GM18517 (cell line): ENCODE data around the gene OCEL1.
"Not testable (repeated sequence)": the region's sequence is repeated elsewhere in the genome, so short reads cannot be mapped to it uniquely, and the experiment has no call there.

ENCODE experiments used
- ATAC-seq: cut with Tn5 transposase; IDR thresholded peaks from one replicate; pipeline ENCODE4 v1.9.1; 2021; ENCODE audit warnings: mild to moderate bottlenecking, moderate library complexity; ENCODE audit not compliant: unreplicated experiment

The OCEL1 gene, protein sequence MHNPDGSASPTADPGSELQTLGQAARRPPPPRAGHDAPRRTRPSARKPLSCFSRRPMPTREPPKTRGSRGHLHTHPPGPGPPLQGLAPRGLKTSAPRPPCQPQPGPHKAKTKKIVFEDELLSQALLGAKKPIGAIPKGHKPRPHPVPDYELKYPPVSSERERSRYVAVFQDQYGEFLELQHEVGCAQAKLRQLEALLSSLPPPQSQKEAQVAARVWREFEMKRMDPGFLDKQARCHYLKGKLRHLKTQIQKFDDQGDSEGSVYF

DNA sequence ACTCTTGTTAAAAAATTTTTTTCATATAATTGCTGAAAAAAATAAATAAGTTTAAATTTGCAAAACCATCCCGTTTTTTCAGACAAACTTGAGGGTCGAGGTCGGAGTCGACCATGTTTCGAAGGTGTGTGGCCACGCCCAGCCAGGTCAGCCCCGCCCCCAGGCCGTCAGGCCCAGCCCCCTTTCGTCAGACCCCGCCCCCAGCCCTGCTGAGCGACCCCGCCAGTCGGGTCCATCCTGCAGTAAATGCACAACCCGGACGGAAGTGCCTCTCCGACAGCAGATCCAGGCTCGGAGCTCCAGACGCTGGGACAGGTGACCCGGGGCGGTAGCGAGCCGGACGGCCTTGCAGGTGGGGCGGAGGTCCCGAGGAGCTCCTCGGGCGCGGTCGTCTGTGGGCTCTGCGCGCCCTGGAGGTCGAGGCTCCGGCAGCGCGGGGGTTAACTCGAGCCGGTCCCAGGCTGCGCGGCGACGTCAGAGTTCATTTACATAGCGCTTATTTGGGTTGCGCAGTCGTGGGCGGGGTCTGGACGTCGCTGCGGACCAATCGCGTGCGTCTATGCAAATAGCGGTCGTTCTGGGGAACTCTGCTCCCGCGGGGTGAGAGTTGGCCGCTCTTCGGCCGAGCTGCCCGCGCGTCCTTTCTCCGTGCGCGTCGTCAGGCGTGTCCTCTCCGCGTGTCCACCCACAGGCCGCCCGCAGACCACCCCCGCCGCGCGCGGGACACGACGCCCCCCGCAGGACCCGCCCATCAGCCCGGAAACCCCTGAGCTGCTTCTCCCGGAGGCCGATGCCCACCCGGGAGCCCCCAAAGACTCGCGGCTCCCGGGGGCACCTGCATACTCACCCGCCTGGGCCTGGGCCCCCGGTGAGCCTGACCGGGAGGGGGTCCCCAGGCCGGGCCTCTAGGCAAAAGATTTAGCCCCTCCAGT, at the start of gene OCEL1:
TSS of gene OCEL1 (plus strand) at position 225 of the 932 bp plus-strand sequence. CDS start at position 247, 22 bp downstream.
- ATAC-seq, result peak; percentile 84

DNA sequence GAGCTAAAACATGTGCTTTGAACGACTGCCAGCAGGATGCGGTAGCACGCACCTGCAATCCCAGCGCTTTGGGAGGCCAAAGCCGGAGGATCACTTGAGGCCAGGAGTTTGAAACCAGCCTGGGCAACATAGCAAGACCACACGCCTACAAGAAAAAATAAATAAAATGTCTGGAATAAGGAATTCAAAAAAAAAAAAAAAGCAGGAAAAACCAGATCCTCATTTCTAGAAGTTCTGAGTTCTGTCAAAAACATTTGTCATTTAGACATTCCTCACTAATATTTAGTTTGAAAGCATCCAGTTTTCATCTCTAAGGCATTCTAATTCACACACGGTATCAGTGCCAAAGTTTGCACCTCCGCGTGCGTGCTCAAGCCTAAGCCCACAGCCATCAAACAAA, 47.7 kb upstream of the OCEL1 start:
- no peak for ATAC-seq

DNA sequence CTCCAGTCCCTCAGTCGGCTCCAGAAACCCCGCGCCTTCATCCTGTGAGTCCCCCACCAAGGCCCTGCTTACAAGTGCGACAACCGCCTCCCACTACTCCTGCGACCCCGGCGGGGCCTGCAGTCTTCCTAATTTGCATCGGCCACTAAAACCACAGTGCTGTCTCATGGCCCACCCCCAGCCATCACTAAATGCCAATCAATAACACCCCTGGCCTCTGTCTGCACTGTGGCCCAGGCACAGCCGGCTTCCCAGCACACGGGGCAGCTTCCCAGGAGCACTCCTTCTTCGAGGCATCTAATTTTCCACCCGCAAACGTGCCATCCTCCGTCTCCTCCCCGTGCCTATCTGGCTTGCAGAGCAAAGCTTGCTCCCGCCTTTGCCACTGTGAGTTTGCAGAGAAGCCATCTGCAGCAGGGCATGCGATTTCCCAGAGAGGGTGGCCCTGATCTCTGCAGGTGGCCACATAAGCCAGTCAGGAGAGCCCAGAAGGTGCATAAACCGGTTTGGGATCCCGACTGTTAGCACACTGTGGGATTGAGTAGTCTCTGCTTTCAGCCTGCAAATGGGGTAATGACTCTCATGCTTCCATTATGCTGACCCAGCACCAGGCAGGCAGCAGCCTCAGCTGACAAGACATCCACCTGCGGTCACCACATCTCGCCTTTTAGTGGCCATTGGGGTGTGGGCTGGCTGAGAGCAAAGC, 44.9 kb upstream of the OCEL1 start:
- ATAC-seq, result no peak

DNA sequence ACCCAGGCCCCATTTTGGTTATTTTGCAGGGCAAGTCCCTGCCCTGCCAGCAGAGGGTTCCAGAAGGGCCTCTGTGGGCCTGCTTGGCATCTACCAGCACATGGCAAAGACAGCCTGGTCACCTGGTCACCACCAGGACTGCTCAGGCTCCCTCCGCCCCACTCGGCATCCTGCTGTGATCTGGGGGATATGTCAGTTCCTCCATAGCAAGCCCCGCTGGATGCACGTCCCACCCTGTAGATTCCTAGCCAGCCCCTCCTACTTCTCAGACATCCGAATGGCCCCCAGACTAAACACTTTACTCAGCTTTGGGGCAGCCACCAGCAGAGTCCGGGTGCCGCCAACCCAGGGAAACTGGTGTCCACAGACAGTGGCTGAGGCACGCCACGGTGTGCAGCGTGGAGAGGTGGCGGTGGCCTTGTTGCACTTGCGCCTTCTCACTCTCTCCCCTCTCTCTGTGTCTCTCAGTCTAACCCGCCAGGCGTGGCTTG, 42.7 kb upstream of the OCEL1 start:
- no peak for ATAC-seq

DNA sequence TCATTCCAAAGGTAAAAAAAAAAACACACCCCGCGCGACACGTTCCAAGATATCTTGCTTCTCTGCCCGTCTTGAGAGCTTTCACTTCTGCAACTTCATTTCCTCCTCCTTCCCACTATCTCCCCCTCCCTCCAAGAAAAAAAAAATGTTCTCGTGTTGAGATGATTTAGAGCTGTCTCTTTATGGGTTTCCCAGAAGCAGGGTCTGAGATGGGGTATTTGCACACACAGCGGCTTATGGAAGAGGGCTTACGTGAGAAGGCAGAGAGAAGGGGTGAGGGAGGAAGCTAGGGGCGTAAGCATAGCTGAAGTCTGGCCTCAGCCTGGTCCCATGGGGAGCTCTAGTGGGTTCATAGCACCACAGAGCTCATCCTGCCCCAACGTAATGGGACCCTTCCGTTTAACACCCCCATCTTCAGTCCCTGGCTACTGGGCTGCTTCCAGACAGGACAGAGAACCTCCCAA, 42.1 kb upstream of the OCEL1 start:
- ATAC-seq, result no peak

DNA sequence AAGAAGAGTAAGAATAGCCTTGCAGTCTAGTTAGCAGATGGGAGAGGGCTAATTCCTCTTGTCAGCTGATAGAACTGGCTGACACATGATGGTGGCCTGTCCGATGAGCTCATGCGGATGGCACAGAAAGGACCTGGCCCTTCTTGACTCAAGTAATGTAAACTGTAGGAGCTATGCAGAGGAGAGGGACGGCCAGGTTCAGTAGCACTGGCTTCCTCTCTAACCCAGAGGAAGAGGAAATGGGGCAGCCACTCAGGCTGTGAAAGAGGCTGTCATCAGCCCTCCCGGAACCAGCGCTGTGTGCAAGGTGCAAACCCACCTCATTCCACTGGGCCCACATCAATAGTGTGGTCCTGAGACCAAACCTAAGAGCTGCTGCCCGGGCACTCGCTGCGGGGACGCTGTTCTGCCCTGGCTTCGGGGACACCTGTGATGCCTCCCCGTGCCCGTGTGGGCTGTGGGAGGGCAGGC, 41.6 kb upstream of the OCEL1 start:
- no peak for ATAC-seq

DNA sequence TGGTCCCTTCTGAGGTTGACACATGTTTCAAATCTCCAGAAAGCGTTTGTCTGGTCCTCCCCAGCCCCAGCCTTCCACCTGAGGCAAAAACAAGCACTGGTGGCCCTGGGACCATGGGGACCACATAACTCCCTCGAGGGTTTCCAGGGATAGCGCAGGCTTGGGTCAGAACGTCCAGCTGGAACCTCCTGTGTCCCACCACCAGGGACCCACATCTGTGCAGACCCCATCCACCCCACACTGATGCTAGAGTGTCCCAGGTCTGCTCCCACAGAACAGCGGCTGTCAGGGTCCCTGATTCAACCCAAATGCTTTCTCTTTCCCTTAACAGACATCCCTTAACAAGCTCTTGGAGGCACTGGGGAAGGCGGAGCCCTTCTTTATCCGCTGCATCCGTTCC, 40.4 kb upstream of the OCEL1 start:
- no peak for ATAC-seq

DNA sequence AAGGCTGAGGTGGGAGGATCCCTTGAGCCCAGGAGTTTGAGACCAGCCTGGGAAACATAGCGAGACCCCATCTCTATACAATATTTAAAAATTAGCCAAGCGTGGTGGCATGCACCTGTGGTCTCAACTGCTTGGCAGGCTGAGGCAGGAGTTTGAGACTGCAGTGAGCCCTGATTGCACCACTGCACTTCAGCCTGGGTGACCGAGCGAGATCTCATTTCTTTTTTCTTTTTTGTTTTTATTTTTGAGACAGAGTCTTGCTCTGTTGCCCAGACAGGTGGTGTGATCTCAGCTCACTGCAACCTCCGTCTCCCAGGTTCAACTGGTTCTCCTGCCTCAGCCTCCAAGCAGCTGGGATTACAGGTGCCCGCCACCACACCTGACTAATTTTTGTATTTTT, 34.3 kb upstream of the OCEL1 start:
- not testable (repeated sequence) for ATAC-seq

DNA sequence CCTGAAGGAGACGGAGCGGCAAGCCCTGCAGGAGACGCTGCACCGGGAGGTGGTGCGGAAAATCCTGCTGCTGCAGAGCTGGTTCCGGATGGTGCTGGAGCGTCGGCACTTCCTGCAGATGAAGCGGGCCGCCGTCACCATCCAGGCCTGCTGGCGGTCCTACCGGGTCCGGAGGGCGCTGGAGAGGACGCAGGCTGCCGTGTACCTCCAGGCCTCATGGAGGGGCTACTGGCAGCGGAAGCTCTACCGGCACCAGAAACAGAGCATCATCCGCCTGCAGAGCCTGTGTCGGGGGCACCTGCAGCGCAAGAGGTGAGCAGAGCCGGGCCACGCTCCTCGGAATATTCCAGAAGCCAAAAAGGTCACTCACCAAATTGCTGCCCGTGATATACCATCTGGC, 33.3 kb upstream of the OCEL1 start:
- ATAC-seq, result no peak

DNA sequence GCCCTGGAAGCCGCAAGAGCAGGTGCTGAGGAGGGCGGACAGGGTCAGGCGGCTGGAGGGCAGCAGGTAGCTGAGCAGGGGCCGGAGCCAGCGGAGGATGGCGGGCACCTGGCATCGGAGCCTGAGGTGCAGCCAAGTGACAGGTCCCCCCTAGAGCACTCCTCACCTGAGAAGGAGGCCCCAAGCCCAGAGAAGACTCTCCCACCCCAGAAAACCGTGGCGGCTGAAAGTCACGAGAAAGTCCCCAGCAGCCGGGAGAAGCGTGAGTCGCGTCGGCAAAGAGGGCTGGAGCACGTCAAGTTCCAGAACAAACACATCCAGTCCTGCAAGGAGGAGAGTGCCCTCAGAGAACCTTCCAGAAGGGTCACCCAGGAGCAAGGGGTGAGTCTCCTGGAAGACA, 31.4 kb upstream of the OCEL1 start:
- ATAC-seq, result no peak

DNA sequence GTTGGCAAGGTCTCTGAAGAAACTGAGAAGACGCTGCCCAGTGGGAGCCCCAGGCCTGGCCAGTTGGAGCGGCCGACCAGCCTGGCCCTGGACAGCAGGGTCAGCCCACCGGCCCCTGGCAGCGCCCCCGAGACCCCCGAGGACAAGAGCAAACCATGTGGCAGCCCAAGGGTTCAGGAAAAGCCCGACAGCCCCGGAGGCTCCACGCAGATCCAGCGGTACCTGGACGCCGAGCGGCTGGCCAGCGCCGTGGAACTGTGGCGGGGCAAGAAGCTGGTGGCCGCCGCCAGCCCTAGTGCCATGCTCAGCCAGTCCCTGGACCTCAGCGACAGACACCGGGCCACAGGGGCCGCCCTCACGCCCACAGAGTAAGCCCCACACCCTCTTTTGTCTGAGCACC, 30.9 kb upstream of the OCEL1 start:
- no peak for ATAC-seq

DNA sequence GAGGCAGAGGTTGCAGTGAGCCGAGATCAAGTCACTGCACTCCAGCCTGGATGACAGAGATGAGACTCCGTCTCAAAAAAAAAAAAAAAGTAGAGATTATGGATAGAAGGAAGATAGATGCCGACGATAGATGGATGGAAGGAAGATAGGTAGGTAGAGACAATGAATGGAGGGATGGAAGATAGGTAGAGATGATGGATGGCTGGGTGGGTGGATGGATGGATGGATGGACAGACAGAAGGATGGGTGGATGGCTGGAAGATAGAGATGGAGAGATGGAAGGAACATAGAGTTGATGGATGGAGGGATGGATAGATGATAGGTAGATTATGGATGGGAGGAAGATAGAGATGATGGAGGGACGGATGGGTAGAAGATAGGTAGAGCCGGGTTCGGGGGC, 29.4 kb upstream of the OCEL1 start:
- no peak for ATAC-seq

DNA sequence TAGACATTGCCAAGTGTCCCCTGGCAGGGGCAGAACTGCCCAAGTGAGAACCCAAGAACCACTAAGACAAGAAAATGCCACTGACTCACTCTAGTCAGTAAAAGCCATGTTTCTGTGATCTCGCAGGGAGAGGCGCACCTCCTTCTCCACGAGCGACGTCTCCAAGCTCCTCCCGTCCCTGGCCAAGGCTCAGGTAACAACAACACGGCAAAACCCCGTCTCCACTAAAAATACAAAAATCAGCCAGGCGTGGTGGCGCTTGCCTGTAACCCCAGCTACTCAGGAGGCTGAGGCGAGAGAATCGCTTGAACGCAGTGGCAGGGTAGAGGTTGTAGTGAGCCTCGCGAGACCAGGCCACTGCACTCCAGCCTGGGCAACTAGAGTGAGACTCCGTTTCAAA, 28.4 kb upstream of the OCEL1 start:
- no peak for ATAC-seq

DNA sequence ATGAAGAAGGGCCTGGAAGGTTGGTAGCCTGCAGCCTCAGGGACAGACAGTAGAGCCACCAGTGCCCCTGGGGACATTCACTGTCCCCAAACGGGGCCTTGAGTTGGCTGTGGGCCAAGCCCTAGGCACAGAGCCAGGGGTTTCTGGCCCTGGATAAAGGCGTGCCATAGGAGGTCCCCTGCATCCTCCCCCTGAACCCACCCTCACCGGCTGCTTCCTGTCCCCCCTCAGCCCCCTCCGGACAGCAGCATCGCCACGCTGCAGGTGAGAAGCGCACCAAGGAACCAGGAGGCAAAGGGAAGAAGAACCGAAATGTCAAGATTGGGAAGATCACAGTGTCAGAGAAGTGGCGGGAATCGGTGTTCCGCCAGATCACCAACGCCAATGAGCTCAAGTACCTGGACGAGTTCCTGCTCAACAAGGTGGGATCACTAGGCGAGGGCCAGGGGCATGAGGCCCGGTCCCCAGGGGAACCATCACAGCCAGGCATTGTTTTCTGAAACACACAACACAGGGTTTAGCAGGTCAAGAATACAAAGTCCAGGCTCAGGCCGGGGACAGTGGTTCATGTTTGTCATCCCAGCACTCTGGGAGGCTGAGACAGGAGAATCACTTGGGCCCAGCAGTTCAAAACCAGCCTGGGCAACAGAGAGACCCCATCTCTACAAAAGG, 25.5 kb upstream of the OCEL1 start:
- no peak for ATAC-seq

DNA sequence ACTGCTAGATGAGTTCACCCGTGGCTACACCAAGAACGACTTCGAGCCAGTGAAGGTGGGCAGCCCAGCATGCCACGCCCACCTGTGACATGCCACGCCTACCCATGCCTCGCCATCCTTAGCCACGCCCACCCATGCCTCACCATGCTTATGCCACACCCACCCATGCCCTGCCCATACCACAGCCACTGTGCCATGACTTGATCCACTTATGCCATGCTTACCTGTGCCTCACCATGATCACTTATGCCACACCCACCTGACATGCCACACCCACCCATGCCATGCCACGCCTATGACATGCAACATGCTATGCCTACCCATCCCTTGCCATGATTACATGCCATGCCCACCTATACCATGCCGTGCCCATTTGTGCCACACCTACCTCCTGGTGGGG, 23.8 kb upstream of the OCEL1 start:
- ATAC-seq, result no peak

DNA sequence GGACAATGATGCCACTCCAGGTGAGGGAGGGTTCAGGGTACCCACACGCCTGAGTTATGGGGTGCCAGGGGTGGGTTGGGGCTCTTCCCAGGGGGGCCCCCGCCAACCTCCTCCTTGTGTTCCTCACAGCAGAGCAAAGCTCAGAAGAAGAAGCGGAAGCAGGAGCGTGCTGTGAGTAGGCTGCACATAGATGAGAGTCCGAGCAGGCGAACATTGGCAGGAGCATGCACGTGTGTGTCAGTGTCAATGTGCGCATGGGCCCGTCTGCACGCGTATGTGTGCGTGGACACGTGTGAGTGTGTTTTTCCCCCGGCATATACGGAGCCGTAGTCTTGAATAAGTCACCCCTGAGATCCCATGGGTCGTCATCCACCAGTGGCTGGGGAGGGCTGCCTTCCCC, 23.3 kb upstream of the OCEL1 start:
- no peak for ATAC-seq

DNA sequence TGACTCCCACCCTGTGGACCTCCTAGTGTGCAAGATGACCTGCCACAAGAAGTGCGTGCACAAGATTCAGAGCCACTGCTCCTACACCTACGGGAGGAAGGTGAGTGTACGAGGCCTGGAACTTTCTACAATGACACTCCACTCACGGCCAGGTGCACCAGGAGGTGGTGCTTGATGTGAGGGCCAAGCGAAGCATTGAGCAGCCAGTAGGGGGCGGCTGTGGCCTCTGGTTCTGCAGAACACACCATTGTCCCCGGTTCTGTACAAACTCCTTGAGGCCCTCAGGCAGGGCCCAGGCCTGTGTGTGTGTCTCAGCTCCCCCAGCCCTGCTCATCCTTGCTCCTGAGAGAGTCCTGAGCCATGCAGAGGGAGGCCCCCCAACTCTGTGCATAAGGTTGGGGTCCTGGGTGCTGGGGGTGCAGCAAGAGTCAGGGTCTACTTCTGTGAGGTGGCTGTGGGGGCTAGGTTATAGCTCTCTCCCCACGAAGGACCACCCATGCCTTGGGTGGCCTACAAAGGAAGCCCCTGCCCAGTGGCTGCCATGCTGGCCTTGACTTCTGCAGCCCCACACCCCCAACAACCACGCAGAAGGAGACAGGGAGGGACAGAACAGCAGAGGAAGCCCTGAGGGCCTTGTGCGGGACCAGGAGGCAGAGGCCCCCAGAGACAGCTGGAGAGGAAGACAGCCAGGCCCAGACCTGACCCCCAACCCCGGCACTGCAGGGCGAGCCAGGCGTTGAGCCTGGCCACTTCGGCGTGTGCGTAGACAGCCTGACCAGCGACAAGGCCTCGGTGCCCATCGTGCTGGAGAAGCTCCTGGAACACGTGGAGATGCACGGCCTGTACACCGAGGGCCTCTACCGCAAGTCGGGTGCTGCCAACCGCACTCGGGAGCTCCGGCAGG, 20.5 kb upstream of the OCEL1 start:
- no peak for ATAC-seq

DNA sequence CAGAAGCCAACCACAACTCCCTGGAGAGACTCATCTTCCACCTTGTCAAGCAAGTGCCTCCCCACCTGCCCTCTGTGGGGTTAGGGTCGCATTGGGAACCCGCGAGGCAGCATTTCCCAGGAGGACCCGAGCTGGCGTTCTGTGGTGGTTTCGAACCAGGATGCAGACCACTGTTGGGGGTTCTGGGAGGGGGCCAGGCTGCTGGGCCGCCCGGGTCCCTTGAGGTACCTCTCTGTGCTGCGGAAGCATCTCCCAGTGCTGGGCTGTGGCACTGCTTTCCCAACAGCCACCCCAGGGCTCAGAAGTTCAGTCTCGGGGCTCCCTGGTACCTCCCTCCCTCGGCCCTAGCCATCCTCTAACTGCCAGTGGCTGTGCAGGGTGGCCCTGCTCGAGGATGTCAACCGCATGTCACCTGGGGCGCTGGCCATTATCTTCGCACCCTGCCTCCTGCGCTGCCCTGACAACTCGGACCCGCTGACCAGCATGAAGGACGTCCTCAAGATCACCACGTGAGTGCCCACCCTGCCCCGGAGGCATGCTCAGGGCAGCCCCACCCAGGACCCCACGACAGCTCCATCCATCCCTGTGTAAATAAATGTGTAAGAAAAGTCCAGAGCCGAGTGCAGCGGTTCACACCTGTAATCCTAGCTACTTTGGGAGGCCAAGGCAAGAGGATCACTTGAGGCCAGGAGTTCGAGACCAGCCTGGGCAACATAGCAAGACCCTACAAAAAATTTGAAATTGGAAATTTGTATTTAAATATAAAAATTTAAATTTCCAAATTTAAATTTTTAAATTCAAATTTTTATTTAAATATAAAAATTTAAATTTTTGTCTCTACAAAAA, 19.1 kb upstream of the OCEL1 start:
- no peak for ATAC-seq
